NCI-H345 treated with DMSO at 0.1 percent for 48 hours (cell line): ENCODE measurements around the gene CCDC92.
"Not testable (repeated sequence)": the region's sequence is repeated elsewhere in the genome, so short reads cannot be mapped to it uniquely, and the experiment has no call there.

Experiments used
- DNase-seq: peaks from one replicate; lab custom pipeline; 2025; ENCODE audit not compliant: unreplicated experiment; lab: John Stamatoyannopoulos, UW

The CCDC92 gene

DNA sequence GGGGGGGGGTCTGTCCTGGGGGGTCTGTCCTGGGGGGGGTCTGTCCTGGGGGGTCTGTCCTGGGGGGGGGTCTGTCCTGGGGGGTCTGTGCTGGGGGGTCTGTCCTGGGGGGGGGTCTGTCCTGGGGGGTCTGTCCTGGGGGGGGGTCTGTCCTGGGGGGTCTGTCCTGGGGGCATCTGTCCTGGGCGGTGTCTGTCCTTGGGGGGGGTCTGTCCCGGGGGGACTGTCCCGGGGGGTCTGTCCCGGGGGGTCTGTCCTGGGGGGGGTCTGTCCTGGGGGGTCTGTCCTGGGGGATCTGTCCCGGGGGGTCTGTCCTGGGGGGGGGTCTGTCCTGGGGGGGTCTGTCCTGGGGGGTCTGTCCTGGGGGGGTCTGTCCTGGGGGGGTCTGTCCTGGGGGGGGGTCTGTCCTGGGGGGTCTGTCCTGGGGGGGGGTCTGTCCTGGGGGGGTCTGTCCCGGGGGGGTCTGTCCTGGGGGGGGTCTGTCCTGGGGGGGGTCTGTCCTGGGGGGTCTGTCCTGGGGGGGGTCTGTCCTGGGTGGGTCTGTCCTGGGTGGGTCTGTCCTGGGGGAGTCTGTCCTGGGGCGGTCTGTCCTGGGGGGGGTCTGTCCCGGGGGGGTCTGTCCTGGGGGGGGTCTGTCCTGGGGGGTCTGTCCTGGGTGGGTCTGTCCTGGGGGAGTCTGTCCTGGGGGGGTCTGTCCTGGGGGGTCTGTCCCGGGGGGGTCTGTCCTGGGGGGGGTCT lies 60.8 kb downstream of the CCDC92 start:
- DNase-seq = not testable (repeated sequence)

DNA sequence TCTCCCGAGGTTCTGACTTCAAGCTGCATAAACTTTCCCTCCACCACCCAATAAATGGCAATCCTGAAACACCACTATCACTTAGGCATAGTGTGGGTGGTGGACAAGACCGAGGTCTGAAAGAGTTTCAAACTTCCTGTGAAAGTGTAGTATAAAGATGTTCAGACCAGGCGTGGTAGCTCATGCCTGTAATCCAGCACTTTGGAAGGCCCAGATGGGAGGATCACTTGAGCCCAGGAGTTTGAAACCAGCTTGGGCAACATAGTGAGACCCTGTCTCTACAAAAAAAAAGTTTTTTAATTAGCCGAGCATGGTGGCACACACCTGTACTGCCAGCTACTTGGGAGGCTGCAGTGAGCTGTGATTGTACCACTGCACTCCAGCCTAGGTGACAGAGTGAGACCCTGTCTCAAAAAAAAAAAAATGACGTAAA lies 61.9 kb downstream of the CCDC92 start:
- DNase-seq = no peak

DNA sequence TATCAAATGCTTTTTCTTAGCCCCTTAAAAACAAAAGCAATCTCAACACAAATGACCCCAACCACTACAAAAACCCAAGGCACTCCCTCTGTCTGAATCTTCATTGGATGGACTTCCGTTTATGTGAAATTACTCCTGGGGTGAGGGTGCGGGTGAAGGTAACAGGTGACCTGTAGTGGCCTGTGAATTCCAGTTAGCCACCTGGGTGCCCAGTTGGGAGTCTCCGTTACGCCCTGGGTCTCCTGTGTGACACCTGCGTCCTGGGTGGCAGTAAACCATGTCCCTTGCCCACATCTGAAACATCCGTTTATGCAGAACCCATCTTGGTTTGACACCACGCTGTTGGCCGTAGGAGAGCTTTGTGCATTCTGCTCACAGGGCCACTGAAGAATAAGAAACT lies 62.6 kb downstream of the CCDC92 start:
- DNase-seq = no peak

- DNase-seq = no peak
These were observed 63.5 kb downstream of the CCDC92 start for GRCh38 chr12:123908884-123909725.

DNA sequence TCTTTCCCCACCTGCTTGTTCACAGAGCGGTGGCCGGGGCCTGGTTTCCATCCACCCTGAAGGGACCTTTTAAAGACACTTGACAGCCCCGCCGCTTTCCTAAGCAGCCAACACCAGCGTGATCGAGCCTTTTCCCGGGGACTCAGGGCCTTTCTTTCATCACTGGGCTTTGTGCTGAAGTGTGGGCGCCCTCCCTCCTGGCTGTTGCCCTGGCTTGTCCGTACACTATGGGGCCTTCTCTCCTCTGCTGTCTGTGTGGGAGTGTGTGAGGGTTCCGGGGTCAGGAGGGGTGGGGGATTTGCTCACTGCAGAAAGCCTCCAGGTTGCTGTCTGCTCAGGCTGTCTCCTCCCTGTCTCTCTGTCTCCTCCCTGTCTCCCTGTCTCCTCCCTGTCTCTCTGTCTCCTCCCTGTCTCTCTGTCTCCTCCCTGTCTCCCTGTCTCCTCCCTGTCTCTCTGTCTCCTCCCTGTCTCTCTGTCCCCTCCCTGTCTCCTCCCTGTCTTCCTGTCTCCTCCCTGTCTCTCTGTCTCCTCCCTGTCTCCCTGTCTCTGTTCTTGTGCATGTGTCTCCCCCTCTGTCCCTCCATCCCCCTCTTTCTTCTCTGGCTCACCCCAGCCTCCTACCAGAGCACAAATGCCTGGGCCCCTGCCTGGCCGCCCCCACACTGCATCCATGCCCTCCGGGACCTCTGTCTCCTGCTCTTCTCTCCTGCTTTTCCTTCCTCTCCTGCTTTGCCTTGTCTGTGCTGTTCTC lies 64.7 kb downstream of the CCDC92 start:
- DNase-seq = no peak

DNA sequence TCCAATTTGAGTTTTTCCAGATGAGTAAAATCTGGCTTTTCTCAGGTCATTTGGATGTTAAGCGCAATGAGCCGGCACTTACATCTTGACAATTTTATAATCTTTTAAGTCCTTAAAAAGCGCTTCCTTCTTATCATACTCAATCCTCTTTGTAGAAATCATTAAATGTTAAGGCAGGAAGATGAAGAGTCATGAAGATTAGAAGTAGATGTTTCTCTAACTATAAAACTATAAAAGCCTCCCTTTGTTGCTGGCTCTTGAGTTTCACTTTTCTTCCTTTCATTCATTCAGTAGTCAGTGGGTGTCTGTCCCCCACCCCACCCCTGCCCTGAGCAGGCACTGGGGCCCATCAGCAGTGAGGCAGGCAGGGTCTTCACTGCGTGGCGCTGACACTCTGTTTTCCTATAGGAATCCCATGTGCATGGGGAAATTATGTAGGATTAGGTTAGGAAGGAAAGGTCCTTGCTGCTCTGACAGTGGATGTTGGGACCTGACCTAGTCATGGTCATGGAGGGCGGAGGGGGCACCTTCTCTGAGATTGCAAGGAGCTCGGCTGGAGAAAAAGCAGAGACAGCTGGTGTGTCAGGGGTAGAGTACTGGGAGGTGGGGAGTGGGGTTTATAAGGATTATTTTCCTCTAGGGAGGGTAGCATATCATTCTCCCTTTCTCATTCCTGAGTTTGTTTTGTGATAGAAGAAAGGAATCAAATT lies 65.8 kb downstream of the CCDC92 start:
- DNase-seq = no peak

DNA sequence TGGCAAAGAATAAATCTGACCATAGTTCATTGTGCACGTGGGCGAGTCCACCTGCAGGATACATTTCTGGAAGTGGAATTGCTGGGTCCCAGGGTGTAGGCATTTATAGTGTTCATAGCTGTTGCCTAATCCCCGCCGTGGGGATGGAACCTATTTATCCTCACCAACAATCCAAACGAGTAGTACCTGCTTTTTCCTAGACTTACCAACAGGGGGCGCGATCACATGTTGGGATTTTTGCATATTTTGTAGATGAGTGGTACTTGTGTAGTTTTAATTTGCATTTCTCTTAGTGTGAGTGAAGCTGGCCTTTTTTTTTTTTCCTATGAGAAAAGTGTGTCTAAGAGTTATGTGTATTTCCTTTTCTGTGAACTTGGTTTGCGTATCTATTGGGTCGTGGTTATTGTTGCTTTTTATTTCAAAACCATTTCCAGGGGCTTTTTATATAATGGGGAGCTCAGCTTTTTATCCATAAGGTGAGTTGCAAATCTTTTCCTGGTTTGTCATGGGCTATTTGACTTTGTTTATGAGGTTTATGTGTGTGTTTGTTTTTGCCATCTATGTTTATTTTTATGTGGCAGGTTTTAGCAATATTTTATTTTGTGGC lies 67.2 kb downstream of the CCDC92 start:
- DNase-seq = no peak

DNA sequence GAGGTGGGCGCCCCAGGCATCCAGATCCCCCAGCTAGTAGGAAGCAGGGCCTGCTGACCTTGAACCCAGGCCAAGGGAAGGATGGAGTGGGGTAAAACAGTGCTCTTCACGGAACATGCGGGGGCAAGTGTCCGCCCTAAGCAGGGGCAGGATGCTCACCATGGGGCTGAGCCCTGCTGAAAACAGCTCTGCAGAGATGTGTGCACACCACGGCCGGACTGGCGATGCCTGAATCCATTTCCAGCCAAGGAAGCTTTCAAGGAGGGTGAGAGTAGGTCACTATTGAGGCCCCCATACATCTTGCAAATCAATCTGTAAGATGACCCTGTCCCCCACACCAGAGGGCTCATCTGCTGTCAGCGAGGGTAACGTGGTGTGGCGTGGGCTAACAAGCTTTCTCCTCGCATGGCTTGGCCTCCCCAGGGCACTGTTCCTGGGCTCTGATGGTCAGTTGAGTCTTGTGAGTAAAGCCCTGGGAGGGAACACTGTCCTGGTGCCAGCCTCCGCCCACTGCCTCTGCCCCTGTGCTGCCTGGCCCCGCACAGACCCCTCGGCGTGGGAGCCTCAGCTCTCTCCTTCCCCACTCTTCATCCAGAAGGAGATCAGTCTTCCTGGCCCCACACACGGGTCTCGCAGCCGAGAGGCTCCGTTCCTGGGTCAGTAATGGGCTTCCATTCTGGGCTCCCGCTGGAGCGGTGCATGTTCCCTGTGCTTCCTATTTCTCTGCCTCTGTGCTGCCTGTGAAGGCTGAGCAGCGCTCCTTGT lies 69.1 kb downstream of the CCDC92 start:
- no peak for DNase-seq

GRCh38 chr12:123902821-123903220 lies 69.8 kb downstream of the CCDC92 start:
- no peak for DNase-seq

DNA sequence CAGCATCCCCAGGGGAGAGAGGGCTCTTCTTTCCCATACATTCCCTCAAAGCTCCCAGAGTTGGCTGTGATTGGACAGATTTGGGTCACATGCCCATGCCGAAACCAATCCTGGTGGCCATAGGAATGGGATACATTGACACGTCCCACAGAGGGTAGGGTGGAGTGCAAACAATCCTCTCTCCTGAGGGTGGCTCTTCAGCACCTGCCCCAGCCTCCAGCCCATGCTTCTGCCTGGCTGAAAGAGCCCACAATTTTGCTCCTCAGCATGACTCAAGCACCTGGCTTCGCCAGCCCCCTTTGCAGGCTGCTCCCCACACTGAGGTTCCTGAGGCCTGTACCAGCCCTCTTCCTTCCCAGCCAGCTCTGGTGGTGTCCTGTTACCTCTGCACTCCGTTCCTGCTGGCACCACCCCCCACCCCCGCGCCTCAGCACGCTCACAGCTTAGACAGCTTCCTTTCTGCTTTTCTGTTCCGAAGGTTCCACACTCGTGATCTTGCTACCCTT lies 71.7 kb downstream of the CCDC92 start:
- DNase-seq = no peak

DNA sequence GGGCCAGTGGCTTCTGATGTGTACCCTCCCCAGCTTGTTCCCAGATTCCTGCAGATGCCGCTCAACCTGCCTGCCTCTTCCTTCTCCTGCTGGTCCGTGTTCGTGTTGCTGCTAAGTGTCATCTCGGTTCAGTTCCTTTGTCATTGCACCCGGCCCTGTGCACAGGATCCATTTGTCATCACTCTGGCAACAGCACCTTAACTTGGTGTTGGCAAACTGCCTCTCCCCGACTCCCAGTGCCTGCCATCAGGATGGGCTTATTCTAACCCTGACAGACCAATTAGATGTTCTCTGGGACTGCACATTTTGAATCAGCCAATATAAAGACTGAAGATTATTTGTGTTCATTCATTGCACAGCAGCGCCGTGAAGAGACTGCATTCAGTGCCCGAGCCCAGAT lies 73.3 kb downstream of the CCDC92 start:
- no peak for DNase-seq

DNA sequence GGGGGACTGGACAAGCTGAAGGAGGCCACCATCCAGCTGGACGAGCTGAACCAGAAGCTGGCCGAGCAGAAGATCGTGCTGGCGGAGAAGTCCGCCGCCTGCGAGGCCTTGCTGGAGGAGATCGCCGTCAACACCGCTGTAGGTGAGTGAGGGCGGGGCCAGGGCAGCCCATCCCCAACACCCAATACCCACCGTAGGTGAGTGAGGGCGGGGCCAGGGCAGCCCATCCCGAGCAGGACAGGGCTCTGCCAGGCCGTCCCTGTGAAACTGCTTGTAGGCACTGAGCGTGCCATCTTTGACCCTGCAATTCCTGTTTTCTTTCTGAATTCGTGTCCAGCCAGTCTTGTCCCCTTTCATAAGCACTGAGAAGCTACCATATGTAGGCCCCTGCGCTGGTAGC lies 74.0 kb downstream of the CCDC92 start:
- DNase-seq = no peak

DNA sequence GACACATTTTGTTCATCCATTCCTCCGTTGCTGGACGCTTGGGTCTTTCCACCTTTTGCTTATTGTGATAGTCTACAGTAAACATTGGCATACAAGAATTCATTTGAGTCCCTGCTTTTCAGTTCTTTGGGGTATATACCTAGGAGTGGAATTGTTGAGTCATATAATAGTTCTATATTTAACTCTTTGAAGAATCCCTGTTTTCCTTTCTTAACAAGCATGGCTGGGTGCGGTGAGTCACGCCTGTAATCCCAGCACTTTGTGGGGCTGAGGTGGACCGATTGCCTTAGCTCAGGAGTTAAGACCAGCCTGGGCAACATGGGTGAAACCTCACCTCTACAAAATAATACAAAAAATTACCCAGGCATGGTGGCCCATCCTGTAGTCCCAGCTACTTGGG lies 75.4 kb downstream of the CCDC92 start:
- no peak for DNase-seq

DNA sequence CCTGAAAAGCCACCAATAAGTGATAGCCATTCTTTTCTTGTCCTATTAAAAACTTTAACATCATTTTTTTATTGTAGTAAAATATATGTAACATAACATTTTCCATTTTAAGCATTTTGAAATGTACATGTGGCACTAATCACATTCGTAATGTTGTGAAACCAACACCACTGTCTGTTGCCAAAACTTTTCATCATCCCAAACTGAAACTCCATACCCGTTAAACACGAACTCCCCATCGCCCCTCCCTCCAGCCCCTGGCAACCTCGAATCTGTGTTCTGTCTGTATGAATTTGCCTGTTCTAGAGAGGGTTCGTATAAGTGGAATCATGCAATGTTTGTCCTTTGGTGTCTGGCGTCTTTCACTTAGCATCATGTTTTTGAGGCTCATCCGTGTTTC lies 75.9 kb downstream of the CCDC92 start:
- DNase-seq = no peak

DNA sequence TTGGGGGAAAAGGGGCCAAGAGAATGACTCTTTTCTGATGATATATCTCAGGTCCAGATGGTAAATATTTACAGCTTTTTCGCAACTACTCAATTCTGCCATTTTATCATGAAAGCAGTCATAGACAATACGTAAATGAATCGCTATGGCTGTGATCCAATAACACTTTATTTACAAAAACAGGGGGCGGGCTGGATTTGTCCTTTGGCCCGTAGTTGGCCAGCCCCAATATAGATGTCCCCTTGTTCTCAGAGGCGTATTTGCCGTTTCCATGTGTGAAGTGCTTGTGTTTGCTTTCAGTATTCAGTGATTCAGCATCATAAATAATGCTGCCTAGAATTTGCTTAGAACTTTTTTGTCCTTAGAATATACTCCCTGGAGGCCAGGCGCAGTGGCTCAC lies 77.2 kb downstream of the CCDC92 start:
- DNase-seq = no peak

DNA sequence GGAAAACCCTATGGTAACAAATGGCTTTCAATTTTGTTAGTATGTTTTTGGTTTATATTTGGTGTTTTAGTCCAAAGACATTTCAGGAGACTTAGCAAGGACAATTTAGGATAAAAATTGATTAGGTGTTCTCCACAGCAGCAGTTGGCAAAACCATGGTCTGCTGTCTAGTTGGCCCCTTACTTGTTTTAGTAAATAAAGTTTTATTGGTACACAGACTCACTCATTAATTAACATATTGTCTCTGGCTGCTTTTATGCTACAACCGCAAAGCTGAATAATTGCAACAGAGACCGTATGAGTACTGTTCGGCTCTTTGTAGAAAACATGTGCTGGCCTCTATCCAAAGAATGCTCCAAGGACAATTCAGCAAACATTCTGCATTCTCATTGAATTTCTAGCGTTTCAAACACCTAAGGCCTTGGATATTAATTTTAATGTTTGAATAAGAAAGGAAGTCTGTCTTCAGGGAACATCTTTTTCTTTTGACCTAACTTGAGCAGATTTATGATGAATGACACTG lies 77.7 kb downstream of the CCDC92 start:
- DNase-seq = no peak

DNA sequence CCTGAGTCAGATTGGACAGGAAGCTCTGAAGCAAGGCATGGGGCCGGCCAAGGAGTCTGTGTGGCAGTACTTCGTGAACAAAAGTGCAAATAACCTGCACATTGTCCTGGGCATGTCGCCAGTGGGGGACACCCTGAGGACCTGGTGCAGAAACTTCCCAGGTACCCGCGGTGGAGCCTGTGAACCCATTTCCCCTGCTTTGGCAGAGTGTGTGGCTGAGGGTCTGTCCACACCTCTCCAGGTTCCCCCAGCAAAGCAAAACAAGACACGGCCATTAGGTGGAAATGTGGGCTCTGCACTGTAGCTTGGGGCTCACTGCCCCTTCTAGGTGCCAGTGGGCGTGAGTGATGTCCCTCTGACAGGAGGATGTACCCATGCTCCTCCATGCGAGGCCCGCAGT lies 79.4 kb downstream of the CCDC92 start:
- DNase-seq = no peak

DNA sequence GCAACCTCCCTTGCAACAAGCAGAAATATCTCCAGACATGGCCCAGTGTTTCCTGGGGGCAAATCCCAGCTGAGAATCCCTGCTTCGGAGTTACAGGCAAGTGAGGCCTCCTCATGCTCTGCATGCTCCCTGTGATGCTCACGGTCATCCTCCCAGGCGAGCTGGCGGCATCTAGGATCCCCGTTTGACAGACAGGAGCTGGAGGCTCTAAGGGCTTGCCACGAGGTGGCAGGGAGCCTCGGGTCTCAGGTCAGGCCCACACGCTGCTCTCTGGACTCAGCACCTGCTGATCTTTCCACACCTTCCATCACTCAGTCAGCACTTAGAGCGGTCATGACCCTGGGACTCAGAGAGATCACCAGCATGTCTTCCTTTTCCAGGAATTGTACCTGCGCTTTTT lies 79.8 kb downstream of the CCDC92 start:
- DNase-seq = no peak

DNA sequence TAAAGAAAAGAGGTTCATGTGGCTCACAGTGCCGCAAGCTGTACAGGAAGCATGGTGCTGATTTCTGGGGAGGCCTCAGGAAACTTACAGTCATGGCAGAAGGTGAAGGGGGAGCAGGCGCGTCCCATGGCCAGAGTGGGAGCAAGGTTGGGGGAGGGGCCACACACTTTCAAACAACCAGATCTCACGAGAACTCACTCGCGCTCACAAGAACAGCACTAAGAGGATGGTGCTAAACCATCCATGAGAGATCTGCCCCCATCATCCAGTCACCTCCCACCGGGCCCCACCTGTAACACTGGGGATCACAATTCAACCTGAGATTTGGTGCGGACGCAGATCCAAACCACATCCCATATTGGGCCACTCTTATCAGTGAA lies 80.5 kb downstream of the CCDC92 start:
- no peak for DNase-seq
